Stimulated activated CD8-positive, alpha-beta memory T cell treated with anti-CD3 and anti-CD28 coated beads, Interleukin-7, amount 100 ng/mL, for 1 hour (primary cell): ENCODE results near the gene NUP153.

ENCODE experiments used
- DNase-seq, 2 donors: peaks; one replicate each; pipeline ENCODE4 v3.0.0-alpha.2; 2020; ENCODE audit warnings: low read depth in 2 of 2

Gene NUP153

DNA sequence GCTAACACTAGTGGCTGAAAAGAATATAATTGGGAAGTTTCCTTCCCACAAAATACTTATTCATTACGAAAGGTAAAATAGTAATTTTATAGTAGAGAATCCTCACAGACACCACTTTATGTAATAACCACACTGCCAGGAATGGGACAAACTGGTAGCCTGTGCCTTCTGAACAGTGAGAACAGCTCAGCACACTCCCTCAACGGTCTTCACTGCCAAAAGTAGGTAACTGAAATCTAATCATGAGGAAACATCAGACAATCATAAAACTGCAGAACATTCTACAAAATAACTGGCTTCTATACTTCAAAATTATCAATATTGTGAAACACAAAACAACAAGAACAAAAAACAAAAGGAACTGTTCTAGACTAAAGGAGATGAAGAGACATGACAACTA, 44.1 kb downstream of the NUP153 start:
- no peak for DNase-seq

DNA sequence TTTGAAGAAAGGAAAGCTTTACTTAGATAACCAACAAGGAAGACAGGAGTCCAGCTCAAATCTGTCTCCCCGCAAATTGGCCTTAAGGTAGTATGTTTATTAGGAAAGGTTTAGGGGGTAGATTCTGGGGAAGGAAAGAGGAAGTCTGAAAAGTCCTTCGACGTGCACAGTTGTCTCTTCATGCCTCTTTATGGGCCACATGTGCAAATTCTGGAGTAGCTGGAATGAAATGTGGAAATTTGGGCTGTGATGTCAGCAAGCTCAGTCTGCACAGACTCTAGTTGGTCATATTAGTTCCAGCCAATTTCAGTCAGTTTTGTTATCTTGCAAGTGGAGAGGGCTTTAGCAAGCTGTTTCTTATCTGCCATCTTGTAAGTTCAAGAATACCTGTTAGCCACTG, 50.1 kb downstream of the NUP153 start:
- no peak for DNase-seq

DNA sequence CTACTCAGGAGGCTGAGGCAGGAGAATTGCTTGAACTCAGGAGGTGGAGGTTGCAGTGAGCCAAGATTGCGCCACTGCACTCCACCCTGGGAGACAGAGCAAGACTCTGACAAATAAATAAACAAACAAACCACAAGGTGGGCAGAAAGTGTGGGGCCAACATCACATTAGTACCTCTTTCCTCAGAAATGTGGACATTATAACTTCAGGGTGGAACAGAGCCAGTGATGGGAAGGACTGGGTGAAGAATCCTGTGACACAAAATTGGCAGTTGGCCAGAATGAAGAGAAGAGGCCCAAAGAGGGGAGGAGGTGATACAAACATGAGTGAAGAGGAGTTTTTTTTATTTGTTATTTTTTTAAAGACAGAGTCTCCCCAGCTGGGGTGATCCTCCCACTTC, 50.6 kb downstream of the NUP153 start:
- no peak for DNase-seq

DNA sequence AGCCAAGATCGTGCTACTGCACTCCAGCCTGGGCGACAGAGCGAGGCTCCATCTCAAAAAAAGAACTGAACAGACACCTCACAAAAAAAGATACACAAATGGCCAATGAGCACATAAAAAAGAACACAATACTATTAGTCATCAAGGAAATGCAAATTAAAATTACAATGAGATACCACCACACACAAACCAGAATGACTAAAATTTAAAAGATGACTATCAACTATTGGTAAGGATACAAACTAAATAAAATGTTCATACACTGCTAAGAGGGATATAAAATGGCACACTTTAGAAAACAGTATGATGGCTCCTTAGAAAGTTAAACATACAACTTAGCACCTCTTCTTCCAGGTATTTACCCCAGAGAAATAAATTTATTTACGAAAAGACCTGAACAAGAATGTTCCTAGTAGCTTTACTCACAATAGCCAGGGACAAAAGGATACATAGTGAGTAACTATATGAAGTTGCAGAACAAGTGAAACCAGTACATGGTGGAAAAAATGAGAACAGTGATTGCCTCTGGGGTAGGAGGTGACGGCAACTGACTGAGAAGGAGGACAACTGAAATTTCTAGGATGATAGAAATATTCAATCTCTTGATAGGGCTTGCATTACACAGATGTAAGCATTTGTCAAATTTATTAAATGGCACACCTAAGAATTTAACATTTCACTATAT, 53.4 kb downstream of the NUP153 start:
- DNase-seq, result no peak

DNA sequence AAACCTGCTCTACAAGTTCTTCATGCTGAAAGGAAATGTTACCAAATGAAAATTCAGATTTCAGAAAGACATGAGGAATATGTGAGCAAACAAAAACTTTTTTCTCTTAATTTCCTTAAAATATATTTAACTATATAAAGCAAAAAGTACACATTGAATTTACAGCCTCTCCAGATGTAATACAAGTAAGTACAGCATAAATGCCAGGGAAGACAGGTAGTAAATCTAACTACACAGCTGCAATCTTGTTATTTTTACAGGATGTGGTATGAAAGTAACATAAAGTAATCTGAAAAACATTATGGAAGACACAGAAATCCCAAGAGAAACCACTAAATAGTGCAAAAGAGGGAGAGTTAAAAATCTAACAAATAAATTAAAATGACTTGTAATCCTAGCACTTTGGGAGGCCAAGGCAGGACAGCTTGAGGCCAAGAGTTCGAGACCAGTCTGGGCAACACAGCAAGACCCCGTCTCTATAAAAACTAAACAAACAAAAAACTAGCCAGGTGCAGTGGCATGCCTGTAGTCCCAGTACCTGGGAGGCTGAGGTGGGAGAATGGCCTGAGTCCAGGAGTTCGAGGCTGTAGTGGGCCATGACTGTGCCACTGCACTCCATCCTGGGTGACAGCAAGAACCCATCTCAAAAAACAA, 55.9 kb downstream of the NUP153 start:
- DNase-seq, result no peak

DNA sequence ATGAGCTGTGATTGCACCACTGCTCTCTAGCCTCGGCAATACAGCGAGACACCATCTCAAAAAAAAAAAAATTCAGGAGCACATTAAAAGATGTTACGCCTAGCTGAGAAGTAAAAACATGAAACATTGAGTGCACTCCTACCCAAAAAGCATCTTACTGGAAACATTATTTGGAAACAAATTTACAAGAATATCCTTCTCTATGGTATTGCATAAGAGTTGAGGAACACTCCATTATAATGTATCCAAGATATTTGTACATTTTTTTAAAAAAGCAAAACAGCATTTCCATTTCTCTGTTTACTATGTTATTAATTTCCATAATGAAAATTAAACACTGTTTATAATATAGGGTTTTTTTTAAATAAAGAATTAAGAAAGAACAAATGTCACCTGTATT, 58.0 kb downstream of the NUP153 start:
- no peak for DNase-seq

DNA sequence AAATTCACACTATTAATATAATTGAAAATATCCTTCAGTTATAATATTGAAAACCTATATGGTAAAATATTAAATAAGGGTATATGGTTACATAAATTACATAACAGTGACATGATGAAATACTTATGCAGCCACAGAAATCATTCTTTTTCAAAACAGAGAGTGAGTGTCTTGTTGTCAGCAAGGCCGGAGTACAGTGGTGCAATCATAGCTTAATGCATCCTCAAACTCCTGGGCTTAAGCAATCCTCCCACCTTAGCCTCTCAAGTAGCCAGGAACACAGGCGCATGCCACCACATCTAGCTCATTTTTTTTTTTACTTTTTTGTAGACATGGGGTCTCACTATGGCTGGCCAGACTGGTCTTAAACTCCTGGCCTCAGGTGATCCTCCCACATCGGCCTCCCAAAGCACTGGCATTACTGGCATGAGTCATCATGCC, 66.2 kb downstream of the NUP153 start:
- DNase-seq, result no peak

DNA sequence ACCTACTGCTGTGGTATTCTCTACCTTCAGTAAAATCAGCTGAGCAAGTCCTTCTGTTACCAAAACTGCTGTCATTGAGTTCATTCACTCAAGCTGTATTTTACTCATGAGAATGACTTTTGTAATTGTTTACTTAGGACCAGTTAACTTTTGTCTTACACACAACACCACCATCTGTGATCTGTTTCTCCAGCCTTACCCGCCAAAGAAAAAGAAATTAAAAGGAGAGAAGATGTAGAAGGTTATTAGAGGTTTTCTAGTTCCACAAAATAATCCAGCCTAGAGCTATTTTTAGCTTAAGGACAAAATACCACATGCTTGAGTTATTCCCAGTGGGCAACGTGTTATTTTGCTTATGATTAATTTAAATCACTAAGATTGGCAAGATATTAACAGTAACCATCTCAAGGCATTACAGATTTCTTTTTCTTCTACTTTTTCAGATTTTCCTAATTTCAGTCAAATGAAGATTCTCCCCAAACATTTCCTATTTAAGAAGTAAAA, 68.5 kb downstream of the NUP153 start:
- DNase-seq, result no peak

DNA sequence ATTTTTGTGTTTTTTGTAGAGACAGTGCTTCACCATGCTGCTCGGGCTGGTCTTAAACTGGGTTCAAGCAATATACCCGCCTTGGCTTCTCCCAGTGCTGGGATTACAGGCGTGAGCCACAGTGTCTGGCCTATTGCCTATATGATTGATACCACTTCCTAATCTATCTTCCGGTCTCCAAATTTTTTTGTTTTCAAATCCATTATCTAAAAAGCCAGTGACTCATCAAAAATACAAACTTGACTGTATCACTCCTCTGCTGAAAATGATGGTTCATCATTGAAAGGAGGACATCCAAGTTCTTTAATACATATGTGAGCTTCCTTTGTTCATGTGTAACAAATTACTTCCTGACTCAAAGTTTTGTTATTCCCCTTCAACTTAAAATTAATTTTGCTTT, 71.2 kb downstream of the NUP153 start:
- DNase-seq, result no peak

DNA sequence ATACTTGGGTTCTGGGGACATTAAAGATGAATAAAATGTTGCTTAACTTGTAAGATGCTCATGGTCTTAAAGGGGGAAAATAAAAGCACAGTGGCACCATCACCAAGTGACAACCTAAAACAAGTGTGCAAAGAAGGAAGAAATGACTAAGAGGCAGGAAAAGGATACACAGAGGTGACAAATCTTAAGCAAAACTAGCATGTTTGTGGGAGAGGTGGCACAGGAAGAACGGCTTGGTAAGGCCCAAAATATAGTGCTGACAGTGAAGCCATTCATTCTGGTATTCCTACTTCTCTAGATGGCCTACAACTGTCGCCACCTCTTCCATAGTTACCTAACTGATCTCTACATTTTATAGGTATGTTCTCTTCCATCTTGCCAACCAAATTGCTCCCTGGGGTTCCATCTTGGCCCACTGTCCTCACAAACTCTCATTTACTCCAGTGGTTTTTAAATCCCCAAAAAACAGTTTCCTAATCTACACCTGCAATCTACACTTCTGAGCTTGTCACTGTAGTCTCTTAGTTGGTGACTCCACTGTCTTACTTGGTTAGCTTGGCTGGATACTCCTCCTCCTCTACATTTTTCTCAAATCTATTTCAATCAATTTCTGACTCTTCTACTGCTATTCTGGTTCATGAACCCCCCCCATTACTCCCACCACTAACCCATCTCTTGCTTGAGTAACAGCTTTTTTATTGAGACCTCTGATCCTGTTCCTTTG, 73.1 kb downstream of the NUP153 start:
- peak in 1 of 2 donors; percentile 4 for DNase-seq

DNA sequence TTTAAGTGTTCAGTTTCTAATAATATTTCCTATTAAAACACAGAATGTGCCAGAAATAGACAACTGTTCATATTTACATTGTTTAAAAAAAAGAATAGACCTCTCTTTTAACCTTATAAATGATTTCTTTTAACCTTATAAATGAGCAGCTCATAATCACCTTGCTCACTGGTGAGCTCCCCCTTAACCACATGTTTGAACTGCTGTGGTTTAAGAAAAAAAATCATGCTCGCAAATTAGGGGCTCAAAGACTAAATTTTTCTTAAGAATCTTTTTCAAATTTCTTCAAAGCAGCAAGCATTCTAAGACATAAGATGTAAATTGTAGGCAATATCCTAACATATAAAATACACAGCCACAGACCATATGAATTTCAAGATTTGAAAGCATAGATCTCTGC, 73.8 kb downstream of the NUP153 start:
- no peak for DNase-seq

DNA sequence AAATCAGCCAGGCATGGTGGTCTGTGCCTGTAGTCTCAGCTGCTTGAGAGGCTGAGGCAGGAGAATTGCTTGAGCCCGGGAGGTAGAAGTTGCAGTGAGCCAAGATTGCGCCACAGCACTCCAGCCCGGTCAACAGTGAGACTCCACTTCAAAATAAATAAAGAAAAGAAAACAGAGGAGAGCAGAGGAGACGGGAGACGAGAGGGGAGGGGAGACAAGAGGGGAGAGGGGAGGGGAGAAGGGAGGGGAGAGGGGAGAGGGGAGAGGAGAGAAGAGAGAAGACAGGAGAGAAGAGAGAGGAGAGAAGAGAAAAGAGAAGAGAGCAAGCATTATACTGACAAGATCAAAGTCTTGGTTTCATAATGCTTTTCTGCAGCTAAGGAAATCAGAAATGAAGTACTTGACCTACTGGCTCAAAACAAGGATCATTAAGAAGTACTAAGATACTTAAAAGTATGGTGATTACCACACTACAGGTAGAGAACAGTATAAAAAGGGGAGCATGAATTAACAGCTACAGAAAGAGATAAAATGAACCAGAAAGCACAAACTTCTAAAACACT, 76.1 kb downstream of the NUP153 start:
- no peak for DNase-seq

DNA sequence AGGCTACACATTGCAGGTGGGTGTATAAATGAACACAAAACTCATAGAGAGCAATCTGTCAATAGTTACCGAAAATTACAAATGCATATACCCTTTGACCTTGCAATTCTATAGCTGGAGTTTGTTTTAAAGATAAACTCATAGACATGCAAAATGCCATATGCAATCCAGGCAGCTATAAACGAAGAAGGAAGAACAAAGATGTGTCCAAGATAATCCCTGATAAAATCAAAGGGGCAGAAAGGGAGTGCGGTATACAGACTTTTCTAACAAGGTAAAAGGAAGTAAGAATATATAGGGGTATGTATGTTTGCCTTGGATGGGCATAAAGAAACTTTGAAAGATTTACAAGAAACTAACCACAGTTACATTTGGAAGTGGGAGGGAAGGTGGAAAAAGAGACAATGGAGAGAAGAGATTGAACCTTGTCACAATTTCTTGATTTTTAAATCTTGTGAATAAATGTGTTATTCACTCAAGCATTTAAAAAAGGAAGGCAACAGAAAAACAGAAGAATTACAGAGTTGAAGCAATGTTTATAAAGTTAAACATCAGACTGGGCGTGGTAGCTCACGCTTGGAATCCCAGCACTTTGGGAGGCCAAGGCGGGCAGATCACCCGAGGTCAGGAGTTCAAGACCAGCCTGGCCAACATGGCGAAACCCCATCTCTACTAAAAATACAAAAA, 76.8 kb downstream of the NUP153 start:
- no peak for DNase-seq

DNA sequence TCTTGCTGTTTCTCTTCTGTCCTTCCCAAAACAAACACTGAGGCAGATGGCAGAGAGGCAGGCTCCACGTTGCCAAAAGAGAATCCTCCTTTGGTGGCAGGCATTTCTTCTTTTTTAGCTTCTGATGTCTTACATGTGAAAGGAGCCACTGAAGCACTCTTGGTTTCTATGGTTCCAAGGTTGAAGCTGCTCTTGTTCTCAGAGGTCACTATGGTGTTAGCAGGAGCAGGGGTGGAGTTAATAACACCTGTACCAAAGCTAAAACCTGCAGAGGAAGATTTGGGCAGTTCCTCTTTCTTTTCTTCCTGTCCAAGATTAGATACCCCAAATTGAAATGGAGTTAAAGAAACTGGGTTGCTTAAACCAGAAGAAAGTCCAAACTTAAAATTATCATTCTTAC, 77.9 kb downstream of the NUP153 start:
- no peak for DNase-seq

DNA sequence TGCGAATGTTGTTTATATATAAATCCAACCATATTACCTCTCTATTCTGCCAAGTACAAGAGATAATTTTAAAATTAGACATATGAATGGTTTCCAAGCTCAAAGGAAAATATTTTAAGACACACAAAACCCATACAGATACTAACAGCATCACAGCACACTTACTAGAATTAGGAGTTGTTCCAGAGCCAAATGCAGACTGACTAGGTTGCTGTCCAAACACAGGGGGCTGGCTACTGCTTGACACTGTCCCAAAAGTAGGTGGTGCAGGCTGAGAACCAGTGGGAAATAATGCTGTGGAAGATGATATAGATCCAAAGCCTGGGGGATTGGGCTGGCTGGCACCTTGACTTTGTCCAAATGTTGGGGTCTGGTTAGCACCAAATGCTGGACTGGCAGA, 82.3 kb downstream of the NUP153 start:
- DNase-seq, result no peak

DNA sequence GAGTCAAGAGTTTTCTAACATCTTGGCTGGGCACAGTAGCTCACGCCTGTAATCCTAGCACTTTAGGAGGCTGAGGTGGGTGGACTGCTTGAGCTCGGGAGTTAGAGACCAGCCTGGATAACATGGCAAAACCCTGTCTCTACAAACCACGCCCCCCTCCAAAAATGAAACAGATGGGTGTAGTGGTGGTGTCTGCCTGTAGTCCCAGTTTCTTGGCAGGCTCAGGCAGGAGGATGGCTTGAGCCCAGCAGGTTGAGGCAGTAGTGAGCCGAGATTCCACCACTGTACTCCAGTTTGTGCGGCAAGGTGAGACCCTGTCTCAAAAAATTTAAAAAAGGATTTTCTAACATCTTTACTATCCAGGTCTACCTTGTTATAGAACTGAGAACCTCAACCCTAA, 84.6 kb downstream of the NUP153 start:
- no peak for DNase-seq

DNA sequence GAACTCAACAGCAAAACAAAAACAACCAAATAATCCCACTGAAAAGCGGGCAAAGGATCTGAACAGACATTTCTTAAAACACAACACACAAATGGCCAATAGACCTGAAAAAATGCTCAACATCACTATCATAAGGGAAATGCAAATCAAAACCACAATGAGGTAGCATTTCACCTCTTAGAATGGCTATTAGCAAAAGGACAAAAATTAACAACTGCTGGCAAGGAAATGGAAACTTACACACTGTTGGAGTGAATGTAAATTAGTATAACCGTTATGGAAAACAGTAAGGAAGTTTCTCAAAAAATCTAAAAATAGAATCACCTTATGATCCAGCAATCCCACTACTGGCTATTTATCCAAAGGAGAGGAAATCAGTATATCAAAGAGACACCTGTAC, 85.7 kb downstream of the NUP153 start:
- DNase-seq, result no peak

DNA sequence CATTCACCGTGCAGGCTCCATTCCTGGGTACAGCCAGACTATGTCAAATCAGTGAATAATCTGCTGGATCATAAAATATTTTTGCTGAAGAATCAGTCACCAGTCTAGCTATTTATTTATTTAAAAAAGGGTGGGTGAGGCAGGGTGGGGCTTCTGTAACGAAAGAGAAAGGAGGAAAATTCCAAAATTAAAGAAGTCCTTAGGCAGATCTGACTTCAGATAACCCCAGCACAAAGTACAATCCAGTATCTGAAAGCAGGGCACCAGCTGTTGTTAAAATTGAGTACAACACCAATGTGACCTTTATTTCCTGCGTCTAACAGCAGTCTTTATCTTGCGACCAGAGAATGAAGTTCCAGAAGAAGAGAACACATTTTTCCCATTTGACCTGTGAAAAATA, 90.9 kb downstream of the NUP153 start:
- no peak for DNase-seq

DNA sequence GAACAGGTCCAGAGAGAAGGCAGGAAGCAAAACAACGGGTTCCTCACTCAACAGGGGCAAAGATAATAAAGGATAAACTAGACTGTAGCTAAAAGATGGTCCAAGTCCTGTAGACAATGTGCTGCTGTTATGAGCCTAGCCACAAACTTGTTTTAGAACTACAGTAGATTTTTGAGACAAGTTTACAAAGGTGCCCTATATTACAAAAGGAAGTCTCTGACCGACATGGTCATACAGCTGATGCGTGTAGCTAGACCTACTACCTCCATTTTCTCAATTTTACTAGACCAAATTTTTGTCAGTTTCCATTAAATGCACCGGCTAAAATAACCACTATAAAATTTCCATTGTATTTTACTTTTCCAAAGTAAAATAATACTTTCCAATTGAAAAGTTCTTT, 94.7 kb downstream of the NUP153 start:
- DNase-seq, result no peak

DNA sequence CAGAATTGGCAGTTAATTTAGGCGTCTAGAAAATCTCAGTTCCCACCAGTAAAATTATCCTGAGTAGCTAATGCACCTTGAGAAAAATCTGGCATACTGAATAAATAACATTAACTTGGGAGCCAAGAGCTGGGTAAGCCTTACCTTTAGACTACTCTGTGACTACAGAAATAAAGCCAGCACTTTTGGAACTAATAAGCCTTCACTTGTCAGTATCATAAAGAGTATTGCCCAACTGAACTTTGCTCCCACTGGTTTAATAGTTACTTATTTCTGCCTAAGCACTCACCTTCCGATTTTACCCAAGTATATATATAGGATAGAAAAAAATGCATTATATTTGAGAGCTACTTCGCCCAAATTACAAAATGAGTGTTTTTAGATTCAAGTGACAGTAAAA, 95.9 kb downstream of the NUP153 start:
- DNase-seq, result no peak

DNA sequence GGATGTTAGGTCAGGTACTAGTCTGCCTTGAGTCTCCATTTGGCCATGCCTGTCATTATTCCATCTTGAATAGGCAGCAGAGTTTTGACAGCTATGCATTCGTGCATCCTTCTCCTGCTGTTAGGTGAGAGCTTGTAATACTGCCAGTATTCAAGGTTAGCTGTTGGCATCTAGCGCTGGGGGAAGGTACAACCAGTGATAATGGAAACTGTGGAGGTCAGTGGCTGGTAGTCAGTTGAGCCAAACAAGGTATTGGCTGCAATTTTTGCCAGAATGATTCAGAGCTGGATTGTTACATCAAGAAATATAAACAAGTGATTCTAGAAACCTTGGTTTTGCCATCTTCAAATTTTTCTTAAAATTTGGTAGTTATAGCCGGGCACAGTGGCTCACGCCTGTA, 100.1 kb downstream of the NUP153 start:
- no peak for DNase-seq

DNA sequence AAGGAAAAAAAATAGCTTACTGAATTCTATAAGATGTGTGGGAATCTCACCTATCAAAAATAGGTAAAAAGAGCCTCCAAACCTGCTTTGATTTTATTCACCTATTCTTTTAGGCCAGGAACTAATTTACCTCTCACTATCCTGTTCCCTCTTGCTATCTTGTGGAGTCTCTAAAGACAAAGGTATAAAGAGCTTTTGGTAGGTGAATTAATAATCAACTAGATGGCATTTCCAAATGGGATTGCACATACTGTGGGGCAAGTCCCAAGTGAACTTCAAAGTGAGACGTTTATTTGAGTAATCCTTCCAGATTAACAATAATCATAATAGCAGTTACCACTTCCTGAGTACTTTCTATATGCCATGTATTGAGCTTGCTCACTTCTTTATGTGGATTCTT, 103.8 kb downstream of the NUP153 start:
- no peak for DNase-seq
